Muscle of back (tissue), 13 donors: Measurements from ENCODE around the gene PCDH8. TPM values are rescaled to one million over a fixed set of nuclear protein-coding genes. Genes with fewer than 3 reads are reported as not detected.

Source experiments
- DNase-seq, 3 donors: peaks; one replicate each; pipeline versions ENCODE4 v3.0.0 to v3.0.0-alpha.2; 2013
- long read RNA-seq, 9 donors: transcript quantifications; one replicate each; lab custom pipeline, GENCODE V29; 2026
- polyA plus RNA-seq, 10 donors: library from polyadenylated mRNA; unstranded; fragments of 120-200 nt; gene quantifications; one replicate each; pipeline ENCODE4 v1.2.1, GENCODE V29; 2013; ENCODE audit not compliant: insufficient read length in 10 of 10

Gene PCDH8
- polyA plus RNA-seq: 1 to 10 TPM in 1 of 10 donors, under 1 TPM in 9; 0.49 to 1.3 (median 0.62) TPM
- long read RNA-seq, donor 1: 0 reads
- long read RNA-seq, donor 2: 0 reads
- long read RNA-seq, donor 3: 0 reads
- long read RNA-seq, donor 4: 0 reads
- long read RNA-seq, donor 5: 0 reads
- long read RNA-seq, donor 6, partial matches to known transcripts: 0 of 1 reads
- long read RNA-seq, donor 6, other reads (novel, unspliced or antisense): 0 of 1 reads
- long read RNA-seq, donor 7: 0 reads
- long read RNA-seq, donor 8: 0 reads
- long read RNA-seq, donor 9: 0 reads

GRCh38 chr13:52848455-52849195 is at the start of gene PCDH8:
TSS of gene PCDH8 (minus strand) at chr13:52848640. CDS start at chr13:52848436, 204 bp downstream.
- peak in 1 of 3 donors; percentile 71 for DNase-seq

DNA sequence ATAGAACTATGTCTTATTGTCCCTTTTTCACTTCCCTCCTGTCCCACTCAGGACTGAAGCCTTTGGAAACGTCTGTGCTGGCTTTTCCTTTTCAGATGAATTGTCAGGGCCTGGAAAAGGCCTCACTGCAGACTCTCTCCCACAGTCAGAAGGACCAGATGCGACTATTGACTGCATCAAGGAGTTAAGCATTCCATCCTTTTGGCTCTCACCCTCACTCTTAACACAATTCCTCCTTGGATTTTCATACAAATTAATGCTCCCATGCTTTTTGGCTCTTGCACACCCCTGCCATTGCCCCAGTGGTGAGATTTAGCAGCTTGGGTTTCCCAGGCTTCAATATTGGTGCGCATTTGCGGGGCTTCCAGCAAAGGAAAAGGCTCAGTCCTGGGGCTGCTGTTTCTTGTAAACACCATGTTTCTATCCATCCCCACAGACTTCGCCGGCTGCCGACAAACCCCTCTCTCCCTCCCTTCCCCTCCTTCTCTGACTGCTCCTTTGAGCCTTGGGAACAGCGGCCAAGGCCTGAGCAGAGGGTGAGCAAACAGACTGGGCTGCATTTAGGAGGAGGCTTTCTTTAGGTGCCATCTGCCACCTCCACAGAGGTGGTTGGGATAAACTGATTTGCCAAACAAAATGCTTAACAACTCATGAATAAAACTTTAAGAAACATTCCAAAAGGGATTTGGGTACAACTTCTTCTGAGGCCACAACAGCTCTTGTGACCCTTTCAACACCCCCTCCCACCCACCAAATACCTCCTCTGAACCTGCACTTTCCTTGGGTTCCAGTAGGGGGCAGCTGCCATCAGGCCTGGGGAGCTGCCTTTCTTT is 48.6 kb upstream of the PCDH8 start:
- peak in 2 of 3 donors; percentile 24 to 77 for DNase-seq

DNA sequence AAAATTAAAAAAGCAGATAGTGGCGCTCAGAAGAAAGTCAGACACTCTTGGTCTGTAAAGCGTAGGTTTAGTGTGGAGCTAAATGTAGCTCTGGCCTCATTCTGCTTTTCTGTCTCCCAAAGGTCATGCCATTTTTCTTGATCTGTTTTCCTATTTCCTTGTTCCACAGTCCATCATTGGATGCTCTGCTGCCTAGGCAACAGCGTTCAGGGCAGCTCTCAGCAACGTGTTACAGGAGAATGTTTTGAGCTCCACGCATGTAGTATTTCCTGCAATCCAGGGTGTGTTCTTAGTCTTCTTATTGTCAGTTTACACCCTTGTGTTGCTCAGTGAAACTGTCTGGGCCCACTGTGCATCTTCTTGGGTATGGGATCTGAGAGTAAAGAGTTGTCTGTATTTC is 46.0 kb upstream of the PCDH8 start:
- DNase-seq: no peak

GRCh38 chr13:52892925-52893324 is 44.5 kb upstream of the PCDH8 start:
- no peak for DNase-seq

GRCh38 chr13:52891706-52892105 is 43.3 kb upstream of the PCDH8 start:
- no peak for DNase-seq

DNA sequence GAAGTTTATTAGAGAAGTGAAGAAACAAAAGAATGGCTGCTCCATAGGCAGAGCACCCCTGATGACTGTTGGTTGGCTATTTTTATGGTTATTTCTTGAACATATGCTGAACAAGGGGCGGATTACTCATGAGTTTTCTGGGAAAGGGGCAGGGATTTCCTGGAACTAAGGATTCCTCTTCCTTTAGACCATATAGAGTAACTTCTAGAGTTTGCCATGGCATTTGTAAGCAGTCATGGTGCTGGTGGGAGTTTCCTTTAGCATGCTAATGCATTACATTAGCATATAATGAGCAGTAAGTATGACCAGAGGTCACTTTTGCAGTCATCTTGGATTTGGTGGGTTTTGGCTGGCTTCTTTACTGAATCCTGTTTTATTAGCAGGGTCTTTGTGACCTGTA is 38.7 kb upstream of the PCDH8 start:
- DNase-seq: no peak

- no peak for DNase-seq
Observed at GRCh38 chr13:52885141-52885540, 36.7 kb upstream of the PCDH8 start.

- DNase-seq: peak in 1 of 3 donors; percentile 67
Observed at GRCh38 chr13:52884429-52885010, 36.1 kb upstream of the PCDH8 start.

GRCh38 chr13:52882785-52883184 is 34.3 kb upstream of the PCDH8 start:
- DNase-seq: no peak

DNA sequence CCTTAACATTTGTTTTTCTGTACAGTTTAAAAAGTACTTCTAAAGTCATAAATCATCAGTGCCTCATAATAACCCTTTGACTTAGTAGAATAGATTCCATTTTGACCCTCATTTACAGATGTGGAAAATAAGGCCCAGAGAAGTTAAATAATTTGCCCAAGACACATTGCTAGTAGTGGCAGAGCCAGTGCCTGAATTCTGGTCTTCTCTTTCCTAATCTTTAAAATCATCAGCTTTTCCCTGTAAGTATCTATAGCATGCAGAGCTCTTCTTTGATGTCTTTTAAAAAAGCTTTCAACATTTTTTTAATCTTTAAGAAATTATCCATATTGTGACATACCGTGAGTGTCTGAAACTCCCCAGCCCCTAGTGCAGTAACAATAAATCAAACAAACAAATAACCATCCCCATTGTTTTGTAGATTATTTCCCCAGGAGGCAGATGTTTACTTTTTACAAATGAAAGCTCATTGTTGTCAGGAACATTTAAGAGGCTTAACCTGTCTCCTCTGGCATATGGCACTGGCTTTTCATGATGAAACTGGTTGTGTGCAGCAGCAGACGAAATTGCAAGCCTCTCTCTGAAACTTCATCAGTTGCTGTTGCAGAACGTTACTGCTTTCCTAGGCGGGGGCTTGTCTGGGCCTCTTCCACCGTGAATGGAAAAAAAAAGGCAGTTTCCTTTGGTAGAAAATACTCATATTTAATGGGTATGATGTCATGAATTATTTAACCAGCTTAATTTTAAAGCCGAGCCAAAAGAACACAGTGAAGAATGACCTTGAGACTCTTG is 31.7 kb upstream of the PCDH8 start:
- peak in 2 of 3 donors; percentile 40 to 71 for DNase-seq

DNA sequence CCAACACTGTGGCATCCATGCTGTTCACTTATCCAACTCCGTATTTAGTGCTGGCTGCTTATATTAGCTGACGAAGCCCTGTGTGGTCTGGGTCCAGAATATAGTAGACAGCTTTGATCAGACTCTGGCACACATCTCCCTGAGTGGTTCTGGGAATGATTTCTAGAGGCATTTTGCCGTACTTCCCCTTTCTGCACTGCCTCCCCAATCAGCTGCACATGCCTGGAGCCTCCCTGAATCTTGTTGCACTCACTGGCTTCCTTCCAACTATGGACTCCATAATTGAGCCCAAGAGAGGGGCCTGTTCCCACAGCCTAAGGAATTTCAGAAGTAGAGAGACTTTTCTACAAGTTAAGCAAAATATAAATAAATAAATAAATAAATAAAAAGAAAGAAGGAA is 30.4 kb upstream of the PCDH8 start:
- peak in 2 of 3 donors; percentile 36 to 68 for DNase-seq

- no peak for DNase-seq
Observed at GRCh38 chr13:52870143-52870542, 21.7 kb upstream of the PCDH8 start.

GRCh38 chr13:52869621-52870020 is 21.2 kb upstream of the PCDH8 start:
- no peak for DNase-seq

DNA sequence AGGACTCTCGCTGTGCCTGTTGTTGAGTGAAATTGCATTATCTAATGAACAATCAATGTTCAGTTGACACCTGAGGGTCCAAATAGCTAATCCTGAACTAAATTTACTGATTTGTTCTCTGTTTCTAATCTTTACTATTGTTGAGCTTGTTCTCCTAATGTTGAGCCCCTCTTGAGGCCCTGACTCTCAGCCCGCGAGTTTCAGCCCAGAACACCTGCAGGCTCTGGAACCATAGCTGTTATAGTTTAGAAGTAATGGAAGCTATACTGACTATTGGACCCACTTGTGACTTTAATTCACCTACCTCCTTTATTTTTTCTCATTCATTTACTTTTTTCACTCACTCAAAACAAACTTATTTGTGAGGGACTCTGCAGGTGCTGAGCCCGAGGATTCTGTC is 20.6 kb upstream of the PCDH8 start:
- no peak for DNase-seq

DNA sequence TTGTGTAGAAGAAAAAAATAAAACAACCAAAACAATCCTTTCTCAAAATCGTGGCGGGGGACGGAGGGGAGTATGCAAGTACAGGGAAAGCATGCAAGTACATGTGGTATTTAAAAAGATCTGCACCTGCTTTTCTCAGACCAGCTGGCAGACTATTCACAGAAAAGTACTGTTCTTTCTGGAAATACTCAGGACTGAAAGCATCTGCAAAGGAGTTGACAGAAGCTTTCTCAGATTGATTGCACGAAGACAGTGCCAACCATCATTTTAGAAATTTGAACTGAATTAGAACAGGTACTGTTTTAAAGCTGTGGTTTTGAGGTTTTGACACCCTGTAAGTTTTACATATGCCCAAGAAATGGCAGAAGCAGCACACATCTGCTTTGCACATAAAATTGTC is 19.8 kb upstream of the PCDH8 start:
- peak in 1 of 3 donors; percentile 26 for DNase-seq

GRCh38 chr13:52864941-52865340 is 16.5 kb upstream of the PCDH8 start:
- no peak for DNase-seq

- no peak for DNase-seq
Observed at GRCh38 chr13:52862358-52863206, 14.1 kb upstream of the PCDH8 start.

DNA sequence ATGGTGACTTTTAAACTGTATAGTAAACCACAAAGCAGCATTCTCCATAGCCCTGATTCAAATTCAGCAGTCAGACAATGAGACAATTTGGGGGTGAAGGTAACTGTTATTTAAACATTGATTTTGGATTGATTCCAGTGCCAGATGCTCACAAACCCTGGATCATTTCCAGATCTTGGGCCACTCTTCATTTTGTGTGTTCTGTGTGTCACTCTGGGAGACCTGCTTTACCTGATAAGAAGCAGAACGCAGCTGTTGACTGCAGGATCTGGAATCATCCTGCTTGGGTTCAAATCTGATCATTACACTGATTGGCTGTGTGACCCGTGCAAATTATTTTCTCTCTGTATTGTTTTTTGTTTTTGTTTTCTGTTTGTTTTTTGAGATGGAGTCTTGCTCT is 4.0 kb upstream of the PCDH8 start:
- DNase-seq: no peak

DNA sequence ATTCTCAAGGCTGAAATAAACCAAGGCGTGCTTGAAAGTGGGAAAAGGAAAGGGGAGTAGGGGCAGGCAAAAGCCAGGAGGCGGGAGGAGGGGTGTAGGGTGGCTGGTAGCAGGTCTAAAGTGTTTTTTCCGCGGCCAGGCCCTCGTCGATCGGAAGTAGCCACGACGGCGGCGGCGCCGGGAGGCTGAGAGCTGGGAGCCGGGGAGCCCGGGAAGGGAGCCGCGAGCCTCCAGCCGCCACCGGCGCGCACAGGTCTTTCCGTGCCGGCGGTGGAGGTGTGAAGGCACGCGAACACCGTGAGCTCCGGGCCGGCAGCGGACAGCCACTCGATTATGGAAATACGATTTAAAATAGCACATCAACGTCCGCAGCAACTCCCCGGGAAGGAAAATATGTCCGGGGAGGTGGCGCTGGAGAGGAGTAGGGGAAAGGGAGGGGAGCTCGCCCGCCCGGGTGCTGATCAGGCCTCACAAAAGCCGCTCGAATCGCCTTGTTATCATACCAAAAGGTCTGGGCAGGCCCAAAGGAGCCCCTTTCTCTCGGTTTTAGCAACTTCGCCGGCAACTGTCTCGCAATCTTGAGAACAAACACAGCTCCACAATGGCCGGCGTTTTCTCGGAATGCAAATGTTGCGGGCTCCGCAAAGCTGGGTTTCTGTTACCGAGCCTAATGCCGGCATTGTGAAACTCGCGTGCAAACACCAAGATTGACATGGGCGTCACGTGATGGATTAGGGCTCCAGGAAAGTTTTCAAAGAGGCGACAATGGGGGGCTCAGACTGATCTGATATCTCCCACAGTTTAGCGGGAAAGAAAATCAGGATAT is 2.9 kb upstream of the PCDH8 start:
- peak; percentile 19 to 85 (median 59) for DNase-seq
